Measurements from ENCODE around the gene ACOX1.
A peak's percentile ranks its signal among the peaks of the same experiment; 100 is the strongest.

ACOX1 gene

DNA sequence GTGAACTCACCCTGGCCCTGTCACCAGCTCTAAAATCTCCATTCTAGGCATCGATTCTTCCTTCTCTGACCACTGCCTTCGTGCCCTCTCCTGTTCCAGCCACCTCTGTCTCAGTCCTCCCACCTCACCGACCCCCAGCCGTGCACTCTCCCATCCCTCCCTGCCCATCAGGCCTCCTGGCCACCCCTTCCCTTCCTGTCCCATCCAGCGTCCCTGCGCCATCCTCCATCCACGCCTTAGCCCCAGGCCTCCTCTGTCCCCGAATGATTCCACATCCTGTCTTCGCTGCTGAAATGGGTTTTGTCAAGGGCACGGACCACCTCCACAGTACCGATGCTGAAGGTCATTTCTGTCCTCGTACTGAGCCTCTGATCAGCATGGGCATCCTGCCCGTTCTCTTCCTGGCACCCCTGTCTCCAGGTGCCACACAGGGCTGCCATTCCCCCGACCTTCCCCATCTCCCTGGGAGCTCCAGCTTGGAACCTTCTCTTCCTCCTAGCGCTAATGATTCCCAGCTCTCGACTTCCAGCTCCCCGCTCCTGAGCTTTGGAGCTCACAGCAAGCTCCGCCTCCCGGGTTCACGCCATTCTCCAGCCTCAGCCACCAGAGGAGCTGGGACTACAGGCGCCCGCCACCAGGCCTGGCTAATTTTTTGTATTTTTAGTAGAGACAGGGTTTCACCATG, 84.8 kb downstream of the ACOX1 start:
- no peak overlapping the region for H3K4me3 ChIP-seq (IDR thresholded peaks at IDR 0.05; ENCODE audit: insufficient read depth, low read depth, low read length)
- H4K20me1 ChIP-seq (ENCODE audit: insufficient read depth) = no peaks in the 10 kb centered on the region
- peaks cover 28% of the 10 kb centered on the region for H3K79me2 ChIP-seq (ENCODE audit: insufficient read depth, low read depth)
- no peaks in the 10 kb centered on the region for H3K36me3 ChIP-seq (ENCODE audit: insufficient read depth)
- H3K27ac ChIP-seq = no peak overlapping the region
- H3K9ac ChIP-seq = no peak overlapping the region
- no peak overlapping the region for H2AFZ ChIP-seq (ENCODE audit: low read depth)
- TF ChIP-seq, protein P1, sequence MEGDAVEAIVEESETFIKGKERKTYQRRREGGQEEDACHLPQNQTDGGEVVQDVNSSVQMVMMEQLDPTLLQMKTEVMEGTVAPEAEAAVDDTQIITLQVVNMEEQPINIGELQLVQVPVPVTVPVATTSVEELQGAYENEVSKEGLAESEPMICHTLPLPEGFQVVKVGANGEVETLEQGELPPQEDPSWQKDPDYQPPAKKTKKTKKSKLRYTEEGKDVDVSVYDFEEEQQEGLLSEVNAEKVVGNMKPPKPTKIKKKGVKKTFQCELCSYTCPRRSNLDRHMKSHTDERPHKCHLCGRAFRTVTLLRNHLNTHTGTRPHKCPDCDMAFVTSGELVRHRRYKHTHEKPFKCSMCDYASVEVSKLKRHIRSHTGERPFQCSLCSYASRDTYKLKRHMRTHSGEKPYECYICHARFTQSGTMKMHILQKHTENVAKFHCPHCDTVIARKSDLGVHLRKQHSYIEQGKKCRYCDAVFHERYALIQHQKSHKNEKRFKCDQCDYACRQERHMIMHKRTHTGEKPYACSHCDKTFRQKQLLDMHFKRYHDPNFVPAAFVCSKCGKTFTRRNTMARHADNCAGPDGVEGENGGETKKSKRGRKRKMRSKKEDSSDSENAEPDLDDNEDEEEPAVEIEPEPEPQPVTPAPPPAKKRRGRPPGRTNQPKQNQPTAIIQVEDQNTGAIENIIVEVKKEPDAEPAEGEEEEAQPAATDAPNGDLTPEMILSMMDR (conservative IDR thresholded peaks at IDR 0.05; ENCODE audit: low read depth, low read length) = no peak
- H3K4me2 ChIP-seq = 0 out of 2 replicates have a peak overlapping the region, but pooled peaks have one; percentile 12
- peaks cover 26% of the 10 kb centered on the region for H3K4me1 ChIP-seq (ENCODE audit: low read depth, poor library complexity, severe bottlenecking)
- no peaks in the 10 kb centered on the region for H3K27me3 ChIP-seq (ENCODE audit: insufficient read depth, low read depth)

DNA sequence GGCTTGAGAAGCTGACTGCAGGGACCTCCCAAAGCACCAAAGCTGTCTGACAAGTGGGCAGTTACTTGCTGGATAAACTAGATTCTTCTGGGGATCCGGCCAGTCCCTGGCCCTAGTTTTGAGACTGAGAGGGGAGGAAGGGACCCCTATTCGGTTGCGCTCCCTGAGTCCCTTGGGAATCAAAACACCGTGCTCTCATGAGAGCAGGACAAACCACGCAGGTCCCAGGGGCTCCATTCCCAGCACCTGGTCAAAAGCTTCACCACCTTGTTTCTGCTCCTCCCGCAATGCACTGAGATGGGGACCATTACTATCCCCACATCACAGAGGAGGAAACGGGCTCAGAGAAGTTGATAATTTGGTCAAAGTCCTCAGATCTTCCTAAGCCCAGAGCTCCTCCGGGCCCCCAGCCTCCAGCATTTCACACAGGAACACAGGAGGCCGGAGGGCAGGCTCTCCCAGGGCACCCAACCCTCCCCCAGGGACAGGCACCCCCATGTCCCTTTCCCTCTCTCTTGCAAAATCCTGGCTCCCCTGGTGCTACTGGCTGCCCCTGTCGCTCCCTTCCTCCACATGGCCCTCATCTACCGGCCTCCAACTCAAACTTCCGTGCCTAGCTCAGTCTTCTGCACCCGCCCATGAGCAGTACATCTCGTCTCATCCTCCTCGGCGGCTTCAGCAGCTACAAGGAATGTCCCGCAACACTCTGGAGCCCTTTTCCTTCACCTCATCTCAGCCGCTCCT, 85.5 kb downstream of the ACOX1 start:
- Histone ChIP-seq H3K79me2 (ENCODE audit: insufficient read depth, low read depth) (peaks cover 28% of the 10 kb centered on the region), H3K4me1 (ENCODE audit: low read depth, poor library complexity, severe bottlenecking) (peaks cover 26% of the 10 kb centered on the region), H2AFZ (ENCODE audit: low read depth) (no peak overlapping the region), H3K4me3 (IDR thresholded peaks at IDR 0.05; ENCODE audit: insufficient read depth, low read depth, low read length) (no peak overlapping the region), H3K27me3 (ENCODE audit: insufficient read depth, low read depth) (no peaks in the 10 kb centered on the region), H3K36me3 (ENCODE audit: insufficient read depth) (no peaks in the 10 kb centered on the region), H3K4me2 (no peak overlapping the region), H3K9ac (no peak overlapping the region), H4K20me1 (ENCODE audit: insufficient read depth) (no peaks in the 10 kb centered on the region), H3K27ac (no peak overlapping the region)
- TF ChIP-seq, protein P1 (conservative IDR thresholded peaks at IDR 0.05; ENCODE audit: low read depth, low read length) = no peak

DNA sequence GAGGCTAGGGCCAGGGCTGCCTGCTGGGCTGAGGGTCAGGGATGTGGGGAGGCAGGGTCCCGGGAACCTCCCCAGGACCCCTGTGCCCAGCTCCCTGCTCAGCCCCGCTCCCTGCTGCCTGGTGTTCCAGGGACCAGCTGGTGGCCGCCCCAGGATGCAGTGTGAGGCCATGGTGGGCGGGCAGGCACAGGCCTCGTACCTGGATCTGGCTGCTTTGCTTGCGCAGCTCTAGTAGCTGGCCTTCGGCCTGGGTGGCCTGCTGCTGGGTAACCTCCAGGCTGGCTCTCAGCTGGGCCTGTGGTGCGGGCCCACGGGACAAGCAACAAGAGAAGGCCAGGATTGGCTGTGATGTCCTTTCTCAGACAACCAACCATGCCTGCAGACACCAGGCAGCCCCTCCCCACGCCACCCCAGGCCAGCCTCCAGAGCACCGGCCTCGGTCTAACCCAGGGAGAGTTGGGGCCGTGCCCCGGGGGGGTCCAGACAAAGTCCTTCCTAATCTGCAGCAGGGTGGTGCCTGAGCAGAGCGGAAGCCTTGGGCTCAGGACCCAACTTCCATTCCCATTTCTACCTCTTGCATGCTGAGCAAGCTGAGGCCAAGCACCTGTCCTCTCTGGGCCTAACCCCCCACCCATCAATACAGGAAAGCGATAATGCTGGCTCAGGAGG, 86.3 kb downstream of the ACOX1 start:
- H3K27me3 ChIP-seq (ENCODE audit: insufficient read depth, low read depth) = no peaks in the 10 kb centered on the region
- H3K9ac ChIP-seq = no peak overlapping the region
- no peaks in the 10 kb centered on the region for H4K20me1 ChIP-seq (ENCODE audit: insufficient read depth)
- no peak overlapping the region for H3K4me2 ChIP-seq
- no peaks in the 10 kb centered on the region for H3K36me3 ChIP-seq (ENCODE audit: insufficient read depth)
- H3K4me3 ChIP-seq (IDR thresholded peaks at IDR 0.05; ENCODE audit: insufficient read depth, low read depth, low read length) = no peak overlapping the region
- peaks cover 26% of the 10 kb centered on the region for H3K4me1 ChIP-seq (ENCODE audit: low read depth, poor library complexity, severe bottlenecking)
- H3K27ac ChIP-seq = no peak overlapping the region
- H3K79me2 ChIP-seq (ENCODE audit: insufficient read depth, low read depth) = peaks cover 28% of the 10 kb centered on the region
- no peak overlapping the region for H2AFZ ChIP-seq (ENCODE audit: low read depth)
- TF ChIP-seq, protein P1 (conservative IDR thresholded peaks at IDR 0.05; ENCODE audit: low read depth, low read length) = no peak

DNA sequence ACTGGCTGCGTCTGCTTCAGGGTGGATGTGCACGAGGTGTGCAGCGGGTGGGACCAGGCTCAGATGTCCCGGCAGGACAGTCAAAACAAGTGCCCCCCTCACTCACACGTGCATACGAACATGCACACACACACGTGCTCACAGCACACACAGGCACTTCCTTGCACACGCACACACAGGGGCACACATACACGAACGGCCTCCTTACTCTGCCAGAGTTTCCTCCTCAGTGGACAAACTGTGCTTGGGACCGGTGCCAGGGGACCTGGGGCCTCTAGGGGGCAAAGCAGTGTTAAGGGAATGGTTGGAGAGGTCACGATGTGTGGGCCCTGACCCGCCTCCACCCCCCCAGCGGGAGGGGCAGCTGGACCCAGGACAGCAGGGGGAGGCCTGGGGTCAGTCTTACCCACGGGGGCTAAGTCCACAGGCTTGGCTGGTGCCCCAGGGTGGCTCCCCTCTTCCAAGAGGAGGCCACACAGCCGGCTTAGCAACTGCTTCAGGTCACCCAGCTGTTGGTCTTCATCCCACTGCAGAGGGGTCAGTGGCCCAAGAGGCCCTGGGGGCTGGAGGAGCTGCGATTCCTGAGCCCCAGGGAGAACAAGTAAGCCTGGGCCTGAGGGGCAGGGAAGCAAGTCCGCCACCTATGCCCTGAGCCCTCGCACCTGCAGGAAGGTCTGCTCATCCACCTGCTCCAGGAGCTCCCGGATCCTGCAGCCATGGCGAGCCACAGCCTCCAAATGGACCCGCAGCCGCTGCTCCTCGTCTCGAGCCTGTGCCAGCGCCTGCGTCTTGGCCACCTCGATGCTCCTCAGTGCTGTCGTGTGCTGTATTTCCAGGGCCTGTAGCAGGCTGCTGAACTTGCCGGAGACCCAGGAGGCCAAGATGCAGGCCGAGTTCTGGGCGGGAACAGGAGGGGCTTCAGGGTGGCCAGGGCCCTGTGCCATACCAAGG, 87.1 kb downstream of the ACOX1 start:
- H3K27ac ChIP-seq = no peak overlapping the region
- peaks cover 20% of the 10 kb centered on the region for H3K4me1 ChIP-seq (ENCODE audit: low read depth, poor library complexity, severe bottlenecking)
- H3K36me3 ChIP-seq (ENCODE audit: insufficient read depth) = no peaks in the 10 kb centered on the region
- H3K4me2 ChIP-seq = no peak overlapping the region
- no peak overlapping the region for H3K4me3 ChIP-seq (IDR thresholded peaks at IDR 0.05; ENCODE audit: insufficient read depth, low read depth, low read length)
- no peaks in the 10 kb centered on the region for H4K20me1 ChIP-seq (ENCODE audit: insufficient read depth)
- H3K9ac ChIP-seq = no peak overlapping the region
- no peak overlapping the region for H2AFZ ChIP-seq (ENCODE audit: low read depth)
- no peaks in the 10 kb centered on the region for H3K27me3 ChIP-seq (ENCODE audit: insufficient read depth, low read depth)
- peaks cover 28% of the 10 kb centered on the region for H3K79me2 ChIP-seq (ENCODE audit: insufficient read depth, low read depth)
- TF ChIP-seq, protein P1 (conservative IDR thresholded peaks at IDR 0.05; ENCODE audit: low read depth, low read length) = no peak
